HG02610 (cell line): ENCODE results near the gene ZC3H15.
"Not testable (repeated sequence)": the region's sequence is repeated elsewhere in the genome, so short reads cannot be mapped to it uniquely, and the experiment has no call there.

ENCODE experiments used
- ATAC-seq: cut with Tn5 transposase; IDR thresholded peaks from one replicate; pipeline ENCODE4 v1.9.1; 2021; ENCODE audit warnings: mild to moderate bottlenecking, moderate library complexity; ENCODE audit not compliant: unreplicated experiment

ZC3H15 gene

DNA sequence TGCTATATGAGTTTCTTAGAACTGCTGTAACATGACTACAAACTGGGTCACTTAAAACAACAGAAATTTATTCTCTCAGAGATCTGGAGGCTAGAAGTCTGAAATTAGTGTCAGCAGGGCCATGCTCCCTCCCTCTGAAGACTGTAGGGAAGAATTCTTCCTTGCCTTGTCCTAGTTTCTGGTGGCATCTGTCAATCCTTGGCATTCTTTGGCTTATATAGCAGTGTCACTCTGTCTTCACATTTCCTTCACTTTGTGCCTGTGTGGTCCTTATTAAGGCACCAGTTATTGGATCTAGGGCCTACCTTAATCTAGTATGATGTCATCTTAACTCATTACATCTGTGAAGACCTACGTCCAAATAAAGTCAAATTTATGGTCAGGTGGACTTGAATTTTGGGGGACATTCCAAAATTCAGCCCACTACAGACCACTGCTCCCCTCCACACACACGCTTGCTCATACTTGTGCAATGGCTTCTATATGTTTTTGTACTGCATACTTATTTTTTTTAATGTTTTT is 7.6 kb downstream of the ZC3H15 start:
- no peak for ATAC-seq

DNA sequence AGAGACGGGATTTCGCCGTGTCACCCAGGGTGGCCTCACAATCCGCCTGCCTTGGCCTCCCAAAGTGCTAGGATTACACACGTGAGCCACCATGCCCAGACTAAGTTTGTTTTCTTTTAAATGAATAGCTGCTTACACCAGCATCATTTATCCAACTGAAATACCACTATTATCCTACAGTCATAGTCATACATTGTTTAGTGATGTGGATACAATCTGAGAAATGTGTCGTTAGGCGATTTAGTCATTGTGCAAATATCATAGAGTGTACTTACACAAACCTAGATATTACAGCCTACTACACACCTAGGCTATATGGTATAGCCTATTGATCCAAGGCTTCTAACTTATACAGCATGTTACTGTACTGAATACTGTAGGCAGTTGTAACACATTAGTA is 10.3 kb downstream of the ZC3H15 start:
- no peak for ATAC-seq

DNA sequence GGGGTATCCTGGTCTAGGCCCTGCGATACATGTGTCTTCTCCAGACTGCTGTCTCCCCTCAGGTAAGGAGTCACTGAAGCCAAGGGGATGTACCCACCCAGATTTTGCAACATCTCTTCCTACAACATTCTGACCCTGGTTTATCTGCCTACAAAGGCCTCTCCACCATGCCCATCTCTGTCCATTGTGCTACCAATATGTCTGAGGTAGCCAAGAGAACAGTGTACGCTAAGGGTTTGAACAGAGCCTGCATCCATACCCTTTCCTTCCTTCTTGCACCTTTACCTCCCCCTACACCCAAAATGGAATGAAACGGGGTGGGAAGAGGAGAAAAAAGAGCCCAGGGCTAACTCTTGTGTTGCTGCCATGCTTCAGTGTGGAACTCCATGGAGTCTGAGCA is 11.9 kb downstream of the ZC3H15 start:
- ATAC-seq, result no peak

DNA sequence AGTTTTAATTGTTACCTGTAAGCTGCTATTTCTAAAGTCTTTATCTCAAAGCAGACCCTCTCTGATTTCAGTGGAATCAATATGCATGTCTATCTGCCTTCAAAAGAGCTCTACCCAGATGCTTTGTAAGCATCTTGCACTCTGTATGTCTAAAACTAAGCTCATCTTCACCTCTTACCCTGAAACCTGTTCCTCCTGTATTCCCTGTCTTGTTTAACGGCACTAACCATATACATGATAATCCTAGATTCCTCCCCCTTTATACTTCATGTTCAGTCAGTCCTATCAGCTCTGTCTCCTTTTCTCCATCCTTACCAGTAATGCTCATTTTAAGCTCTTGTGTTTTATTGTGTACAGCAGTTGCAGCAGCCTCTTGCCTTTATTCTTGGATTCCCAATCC is 12.8 kb downstream of the ZC3H15 start:
- no peak for ATAC-seq

DNA sequence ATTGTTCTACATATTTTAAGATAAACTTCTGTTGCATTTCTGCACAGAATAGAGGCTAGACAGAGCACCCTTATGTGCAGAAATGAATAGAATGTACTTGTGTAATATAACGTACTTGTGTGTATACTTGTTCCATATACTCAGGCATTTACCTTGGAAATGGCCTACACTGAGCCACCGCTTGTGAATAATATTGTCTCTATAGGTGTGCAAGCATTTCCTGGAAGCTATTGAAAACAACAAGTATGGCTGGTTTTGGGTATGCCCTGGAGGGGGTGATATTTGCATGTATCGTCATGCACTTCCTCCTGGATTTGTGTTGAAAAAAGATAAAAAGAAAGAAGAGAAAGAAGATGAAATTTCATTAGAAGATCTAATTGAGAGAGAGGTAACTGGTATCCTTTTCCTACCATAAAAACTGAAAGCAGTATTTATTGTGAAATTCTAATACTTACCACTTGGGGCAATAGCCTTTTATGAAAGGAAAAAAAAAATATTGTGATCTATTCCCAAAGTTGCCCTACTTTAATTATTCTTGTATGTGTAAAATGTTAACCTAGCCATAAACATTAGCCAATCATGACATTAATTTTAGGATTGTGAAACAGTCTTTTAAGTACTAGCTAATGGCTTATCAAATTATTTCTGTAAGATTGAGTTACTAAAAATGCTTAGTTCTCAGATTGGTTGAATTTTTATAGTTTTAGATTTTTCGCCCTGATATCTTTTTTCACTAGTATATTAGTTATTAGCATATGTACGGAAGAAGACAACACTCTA is 18.0 kb downstream of the ZC3H15 start:
- ATAC-seq, result no peak

DNA sequence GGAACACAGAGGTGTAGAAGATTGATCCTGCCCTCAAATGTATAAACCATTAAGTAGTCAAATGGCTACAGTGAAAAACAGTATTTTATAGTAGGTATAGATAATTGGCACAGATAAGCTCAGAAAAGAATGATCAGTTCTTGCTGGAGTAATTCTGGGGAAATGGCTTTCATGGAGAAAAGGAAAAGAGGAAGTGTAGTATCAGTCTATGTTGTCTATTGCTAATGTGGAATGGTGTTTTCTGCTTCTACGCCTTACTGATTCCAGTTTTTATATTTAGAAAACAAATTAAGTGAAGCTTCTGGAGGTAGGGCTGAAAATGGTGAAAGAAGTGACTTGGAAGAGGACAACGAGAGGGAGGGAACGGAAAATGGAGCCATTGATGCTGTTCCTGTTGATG is 22.2 kb downstream of the ZC3H15 start:
- no peak for ATAC-seq

DNA sequence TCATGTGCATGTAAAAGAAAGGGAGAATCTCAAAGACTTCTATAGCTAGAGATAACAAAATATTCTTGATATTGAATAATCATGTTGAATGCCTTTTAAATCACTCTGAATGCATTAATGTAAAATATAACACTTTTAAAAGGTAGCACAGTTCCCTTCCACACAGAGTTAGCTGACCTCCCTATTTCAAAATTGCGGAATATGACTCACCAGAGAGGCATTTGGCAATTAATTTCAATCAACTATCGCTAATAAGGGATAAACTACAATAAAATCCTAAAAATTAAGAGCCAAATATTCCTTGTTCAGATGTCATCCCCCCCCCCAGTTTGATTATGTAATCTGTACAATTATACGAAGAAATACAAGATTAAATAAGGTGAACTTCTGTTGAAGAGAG is 29.3 kb downstream of the ZC3H15 start:
- no peak for ATAC-seq

DNA sequence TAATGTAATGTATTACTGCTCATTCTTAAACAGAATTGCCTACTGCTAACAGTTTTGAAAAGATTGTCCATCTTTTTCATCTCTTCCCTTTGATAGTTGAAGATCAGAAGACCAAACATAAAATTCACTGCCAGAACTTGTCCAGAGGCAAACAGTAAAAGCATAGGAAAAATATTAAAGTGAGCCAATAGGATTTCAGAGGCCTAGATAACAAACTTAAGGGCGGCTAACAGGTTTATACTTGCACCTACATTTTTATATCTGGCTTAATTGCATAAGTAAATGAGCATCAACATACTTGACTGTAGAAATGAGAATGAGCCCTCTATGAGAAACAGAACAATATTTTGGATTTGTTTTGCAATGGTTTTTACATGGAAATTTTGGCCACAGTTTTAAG is 30.3 kb downstream of the ZC3H15 start:
- ATAC-seq, result no peak

DNA sequence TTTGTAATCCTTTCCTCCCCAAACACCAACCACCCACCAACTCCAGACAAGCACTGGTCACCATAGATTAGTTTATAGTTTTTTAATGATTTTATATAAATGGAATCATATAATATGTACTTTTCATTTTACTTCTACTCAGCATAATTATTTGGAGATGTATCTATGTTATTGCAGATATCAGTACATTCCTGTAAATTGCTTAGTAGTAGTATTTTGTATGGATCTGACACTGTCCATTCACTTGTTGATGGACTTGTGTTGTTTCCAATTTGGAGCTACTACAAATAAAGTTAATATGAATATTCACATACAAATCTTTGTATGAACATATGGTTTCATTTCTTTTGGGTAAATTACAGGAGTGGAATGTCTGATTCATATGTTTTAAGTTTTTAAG is 31.0 kb downstream of the ZC3H15 start:
- ATAC-seq, result no peak

DNA sequence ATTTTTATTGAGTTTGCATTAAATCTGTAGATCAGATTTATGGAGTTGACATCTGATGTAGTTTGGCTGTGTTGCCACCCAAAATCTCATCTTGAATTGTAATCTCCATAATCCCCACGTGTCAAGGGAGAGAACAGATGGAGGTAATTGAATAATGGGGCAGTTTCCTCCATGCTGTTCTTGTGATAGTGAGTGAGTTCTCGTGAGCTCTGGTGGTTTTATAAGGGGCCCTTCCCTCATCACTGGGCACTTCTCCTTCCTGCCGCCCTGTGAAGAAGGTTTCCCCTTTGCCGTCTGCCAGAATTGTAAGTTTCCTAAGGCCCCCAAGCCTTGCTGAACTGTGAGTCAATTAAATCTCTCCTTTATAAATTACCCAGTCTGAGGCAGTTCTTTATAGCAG is 32.2 kb downstream of the ZC3H15 start:
- ATAC-seq, result no peak

DNA sequence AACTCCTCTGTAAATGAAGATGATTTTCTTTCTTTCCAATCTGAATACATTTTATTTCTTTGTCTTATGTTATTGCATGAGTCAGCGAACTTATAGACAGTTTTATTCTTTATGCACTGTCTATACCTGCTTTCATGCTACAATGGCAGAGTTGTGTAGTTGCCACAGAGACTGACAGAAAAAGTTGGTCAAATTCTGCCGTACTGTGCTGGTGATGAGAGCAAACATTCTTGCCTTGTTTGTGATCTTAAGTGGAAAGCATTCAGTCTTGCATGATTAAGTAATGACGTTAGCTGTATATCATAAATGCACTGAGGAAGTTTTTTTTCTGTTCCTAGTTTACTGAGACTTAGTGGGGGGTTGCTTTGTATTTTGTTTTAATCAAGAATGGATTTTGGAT is 32.9 kb downstream of the ZC3H15 start:
- no peak for ATAC-seq

DNA sequence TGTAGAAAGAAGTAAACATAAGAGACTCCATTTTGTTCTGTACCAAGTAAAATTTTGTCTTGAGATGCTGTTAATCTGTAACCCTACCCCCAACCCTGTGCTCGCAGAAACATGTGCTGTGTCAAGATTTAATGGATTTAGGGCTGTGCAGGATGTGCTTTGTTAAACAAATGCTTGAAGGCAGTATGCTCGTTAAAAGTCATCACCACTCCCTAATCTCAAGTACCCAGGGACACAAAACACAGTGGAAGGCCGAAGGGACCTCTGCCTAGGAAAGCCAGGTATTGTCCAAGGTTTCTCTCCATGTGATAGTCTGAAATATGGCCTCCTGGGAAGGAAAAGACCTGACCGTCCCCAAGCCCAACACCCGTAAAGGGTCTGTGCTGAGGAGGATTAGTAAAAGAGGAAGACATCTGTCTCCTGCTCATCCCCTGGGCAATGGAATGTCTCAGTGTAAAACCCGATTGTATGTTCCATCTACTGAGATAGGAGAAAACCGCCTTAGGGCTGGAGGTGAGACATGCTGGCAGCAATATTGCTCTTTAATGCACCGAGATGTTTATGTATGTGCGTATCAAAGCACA is 35.6 kb downstream of the ZC3H15 start:
- ATAC-seq, result not testable (repeated sequence)

DNA sequence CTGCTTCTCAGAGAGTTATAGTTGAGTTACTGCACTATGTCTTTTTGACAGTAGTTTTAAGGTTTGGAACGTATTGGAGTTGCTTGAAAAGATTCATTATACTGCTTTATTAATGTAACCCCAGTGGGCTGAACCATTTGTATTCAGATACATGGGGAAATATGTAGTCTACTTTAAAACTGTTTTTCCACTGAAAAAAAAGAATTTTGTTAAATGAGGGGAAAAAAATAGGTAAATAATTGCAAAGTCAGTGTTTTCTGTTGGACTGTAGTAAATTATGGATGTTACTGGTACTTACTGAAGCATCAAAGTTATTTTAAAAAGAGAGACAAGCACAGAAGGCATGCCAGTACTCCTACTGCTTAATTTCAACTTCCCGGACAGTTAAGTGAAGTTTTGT is 36.4 kb downstream of the ZC3H15 start:
- ATAC-seq, result no peak

DNA sequence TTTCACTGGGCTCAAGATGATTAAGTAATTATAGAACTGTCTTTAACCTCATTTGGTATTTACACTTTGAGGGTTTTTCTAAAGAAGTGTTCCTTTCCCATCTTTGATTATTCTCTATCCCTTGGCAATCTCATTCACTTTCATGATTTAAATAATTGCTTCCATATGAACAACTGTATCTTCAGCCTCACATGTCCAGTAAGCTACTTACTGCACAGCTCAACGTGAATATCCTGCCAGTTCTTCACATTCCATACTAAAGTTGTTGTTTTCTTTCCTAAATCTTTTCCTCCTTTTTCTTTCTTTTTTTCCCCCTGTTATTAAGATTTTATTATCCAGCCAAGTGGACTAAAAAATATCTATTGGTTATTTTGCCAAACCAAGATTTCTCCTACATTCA is 37.7 kb downstream of the ZC3H15 start:
- ATAC-seq, result no peak

DNA sequence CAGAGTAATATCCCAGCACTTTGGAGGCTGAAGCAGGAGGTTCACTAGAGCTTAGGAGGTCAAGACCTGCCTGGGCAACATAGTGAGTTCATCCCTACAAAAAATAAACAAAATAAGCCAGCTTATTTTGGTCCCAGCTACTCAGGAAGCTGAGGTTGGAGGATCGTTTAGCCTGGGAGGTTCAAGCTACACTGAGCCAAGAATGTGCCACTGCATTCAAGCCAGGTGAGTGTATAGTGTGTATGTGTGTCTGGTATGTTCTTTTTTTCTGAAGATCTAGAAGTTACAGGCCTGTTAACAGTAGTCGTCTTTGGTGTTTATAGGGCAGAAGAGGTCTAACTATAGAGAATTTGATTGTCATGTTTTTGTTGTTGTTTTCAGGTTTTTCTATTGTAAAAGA is 40.2 kb downstream of the ZC3H15 start:
- ATAC-seq, result no peak

DNA sequence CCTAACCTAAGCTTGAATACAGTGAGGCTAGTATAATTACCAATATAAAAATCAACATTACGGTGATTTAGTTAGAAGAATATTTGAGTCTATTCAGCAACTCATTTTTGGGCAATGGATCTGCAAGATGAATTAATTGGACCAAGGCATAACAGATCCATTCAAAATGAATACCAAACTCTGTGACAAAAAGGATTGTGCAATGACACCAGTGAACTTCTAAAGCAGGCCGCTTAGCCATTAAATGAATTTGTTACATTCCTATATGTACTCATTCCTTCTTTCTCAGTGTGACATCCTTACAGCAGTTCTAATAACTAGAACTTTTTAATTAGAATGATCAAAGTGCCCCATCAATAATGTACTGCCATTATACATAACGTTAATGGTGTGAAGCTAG is 44.3 kb downstream of the ZC3H15 start:
- ATAC-seq, result no peak

DNA sequence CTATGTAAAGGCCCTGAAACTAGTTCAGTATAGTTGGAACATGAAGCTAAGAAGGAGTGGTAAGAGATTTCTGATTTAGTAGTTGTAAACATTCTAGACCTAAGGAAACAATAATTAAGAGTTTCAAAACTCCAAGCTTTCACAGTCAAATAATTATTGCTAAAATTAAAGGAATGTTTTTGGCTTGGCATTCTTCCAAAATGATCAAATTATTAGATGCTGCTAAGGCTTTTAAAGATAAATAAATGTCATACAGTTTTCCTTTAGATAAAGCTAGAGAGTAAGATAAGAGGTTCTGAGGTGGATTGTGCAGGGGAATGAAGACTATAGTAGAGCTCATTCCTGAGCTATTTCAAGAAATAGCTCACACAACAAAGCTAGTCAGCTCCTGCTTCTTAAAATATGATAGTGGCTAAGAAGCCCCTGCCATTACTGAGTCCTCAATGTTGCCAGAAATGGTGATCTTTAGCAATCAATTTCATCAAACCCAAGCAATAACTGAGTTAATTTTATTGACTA is 45.3 kb downstream of the ZC3H15 start:
- ATAC-seq, result no peak

DNA sequence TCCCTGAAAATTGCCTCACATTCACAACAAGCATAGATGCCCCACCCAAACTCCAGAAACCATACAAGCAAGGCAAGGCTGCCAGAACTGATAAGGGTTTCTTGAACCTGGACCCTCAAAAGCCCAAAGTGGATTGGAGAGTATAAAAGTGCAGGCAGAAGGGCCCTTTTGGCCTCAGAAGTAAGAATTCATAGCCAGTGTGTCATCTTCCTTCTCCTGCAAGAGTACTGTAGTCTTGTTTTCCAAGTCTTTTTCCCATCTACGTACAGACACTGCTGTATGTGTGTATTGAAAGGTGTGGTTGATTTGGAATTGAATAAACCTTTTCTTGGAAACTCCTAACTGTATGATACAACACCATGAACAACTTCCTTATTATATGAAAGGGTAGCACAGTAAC is 46.8 kb downstream of the ZC3H15 start:
- ATAC-seq, result no peak

DNA sequence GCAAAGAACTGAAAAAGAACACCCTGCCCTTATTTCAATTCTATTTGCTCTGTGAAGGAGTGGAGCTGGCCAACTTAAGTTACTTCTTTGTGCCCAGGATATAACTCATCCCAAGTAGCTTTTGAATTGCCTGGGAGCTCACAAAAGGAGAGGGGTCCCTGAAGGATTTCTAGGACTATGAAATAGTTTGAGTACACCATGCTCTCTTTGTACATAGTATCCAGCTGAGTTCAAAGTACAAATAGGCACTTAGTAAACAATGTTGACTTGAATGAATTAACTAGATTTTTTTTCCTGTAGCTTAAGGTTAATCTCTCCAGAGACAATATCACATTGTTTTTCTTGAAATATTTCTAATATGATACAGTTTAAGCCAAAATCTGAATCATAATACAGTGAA is 47.7 kb downstream of the ZC3H15 start:
- ATAC-seq, result no peak

DNA sequence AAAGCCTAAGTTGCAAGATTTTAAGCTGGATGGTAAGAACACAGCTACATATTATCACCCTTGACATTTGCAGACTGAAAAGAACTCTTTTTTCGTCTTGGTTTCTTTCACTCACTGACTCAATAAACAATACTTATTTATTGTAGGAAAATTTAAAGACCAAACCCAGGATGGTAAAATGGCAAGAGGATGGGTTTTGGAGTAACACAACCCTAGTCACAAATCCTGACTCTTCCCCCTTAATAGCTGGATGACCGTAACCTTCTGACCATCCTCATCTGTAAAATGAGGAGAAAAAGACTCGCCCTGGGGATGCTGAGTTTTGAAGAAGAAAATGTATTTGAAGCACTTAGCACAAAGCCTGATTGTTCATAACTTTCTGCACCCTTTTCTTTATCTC is 48.3 kb downstream of the ZC3H15 start:
- ATAC-seq, result no peak

DNA sequence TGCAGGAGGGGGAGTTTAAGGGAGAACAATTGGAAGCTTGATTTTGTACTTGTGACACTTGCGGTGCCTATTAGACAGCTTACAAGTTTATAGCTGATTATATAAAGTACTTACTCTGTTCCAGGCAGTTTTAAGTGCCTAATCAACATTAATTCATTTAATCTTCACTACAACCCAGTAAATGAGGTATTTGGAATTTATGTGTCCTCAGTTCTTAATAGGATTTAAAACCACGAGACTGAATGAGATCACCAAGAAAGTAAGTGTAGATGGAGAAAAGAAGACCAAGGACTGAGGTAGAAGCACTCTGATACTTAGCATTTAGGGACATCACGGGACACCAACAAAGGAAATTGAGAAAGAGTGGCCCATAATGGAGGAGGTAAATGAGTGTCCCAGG is 49.8 kb downstream of the ZC3H15 start:
- no peak for ATAC-seq

DNA sequence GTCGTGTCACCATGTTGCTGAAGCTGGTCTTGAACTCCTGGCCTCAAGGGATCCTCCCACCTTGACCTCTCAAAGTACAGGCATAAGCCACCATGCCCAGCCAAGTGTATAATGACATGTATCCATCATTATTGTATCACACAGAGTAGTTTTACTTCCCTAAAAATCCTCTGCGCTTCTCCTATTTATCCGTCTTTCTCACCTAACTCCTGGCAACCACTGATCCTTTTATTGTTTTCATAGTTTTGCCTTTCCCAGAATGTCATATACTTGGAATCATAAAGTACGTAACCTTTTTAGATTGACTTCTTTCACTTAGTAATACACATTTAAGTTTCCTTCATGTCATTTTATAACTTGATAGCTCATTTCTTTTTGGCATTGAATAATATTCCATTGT is 51.0 kb downstream of the ZC3H15 start:
- no peak for ATAC-seq

DNA sequence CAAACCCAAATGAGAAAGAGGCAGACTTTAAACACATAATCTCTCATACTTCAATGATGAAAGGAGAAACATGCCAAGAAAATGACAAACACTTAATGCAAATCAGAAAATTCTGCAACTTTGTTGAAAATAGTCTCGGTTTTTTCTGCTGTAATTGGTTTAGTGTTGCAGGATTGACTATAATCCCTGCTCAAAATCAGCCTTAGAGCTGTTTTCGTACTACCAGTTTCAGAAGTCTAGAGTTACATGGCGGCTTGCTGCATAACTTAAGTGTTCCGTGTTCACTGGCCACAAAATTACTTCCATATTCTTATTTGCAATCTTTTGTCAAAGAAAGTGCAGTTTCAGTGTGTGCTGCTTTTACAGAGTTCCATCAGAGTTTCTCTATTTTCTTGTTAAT is 54.9 kb downstream of the ZC3H15 start:
- no peak for ATAC-seq
